Ectodermal cell (in vitro differentiated cells): ENCODE results near the gene MMP20.

Experiments used
- H3K27ac ChIP-seq: 2 replicates; pipeline ENCODE4 v1.7.0; 2013; ENCODE audit warnings: mild to moderate bottlenecking, low read depth, low read length; ENCODE audit not compliant: insufficient read depth, poor library complexity, severe bottlenecking
- H3K27me3 ChIP-seq: 2 replicates; pipeline ENCODE4 v1.7.0; 2013; ENCODE audit warnings: mild to moderate bottlenecking, low read length; ENCODE audit not compliant: insufficient read depth, control insufficient read depth, poor library complexity, severe bottlenecking
- H3K36me3 ChIP-seq: one replicate; pipeline ENCODE4 v1.7.0; 2013; ENCODE audit warnings: low read length; ENCODE audit not compliant: control insufficient read depth, insufficient read depth
- H3K4me1 ChIP-seq: one replicate; pipeline ENCODE4 v1.7.0; 2013; ENCODE audit warnings: low read length; ENCODE audit not compliant: control insufficient read depth, insufficient read depth
- H3K4me3 ChIP-seq: 2 replicates; pipeline ENCODE4 v1.7.0; 2013; ENCODE audit warnings: low read depth, low read length, control low read depth; ENCODE audit not compliant: insufficient read depth
- H3K9me3 ChIP-seq: 2 replicates; pipeline ENCODE4 v1.7.0; 2013; ENCODE audit warnings: mild to moderate bottlenecking, low read length, moderate library complexity; ENCODE audit not compliant: control insufficient read depth
- WGBS, 2 experiments: methylation state at CpG; one replicate each; pipeline ENCODE4 v1.1.7; 2013; ENCODE audit warnings: missing lambda C conversion rate in 2 of 2; 5-methylcytosine and 5-hydroxymethylcytosine counted together

The MMP20 gene

DNA sequence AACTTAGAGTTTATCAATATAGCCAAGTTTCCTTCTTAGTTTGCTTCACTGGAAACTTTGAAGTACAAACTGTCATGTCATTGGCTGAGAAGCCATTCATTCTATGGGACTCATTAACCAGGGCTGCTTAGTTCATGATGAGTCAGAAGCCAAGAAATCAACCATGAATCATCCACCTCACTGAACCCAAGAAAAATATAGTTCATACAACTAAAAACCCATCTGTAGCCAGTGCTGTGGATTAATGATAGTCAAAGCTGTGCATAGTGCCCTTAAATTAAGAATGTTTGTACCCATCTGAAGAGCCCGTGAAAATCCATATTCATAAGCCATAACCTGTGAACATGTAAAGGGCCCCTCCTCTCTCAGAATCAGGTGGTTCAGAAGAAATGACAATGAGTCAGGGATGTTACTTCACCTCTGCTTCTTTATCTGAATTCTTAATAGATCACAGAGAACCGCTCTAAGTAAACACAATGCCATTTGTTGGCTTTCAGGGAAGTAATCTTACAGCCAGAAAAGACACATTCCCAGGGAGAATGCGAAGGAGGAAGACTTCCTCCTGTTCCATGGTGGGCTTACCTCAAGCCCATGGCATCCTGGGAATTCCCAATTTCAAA, 25.4 kb downstream of the MMP20 start:
- 87 to 92% methylated on average over 3 of the region's 3 CpGs for WGBS, 2 experiments
- Histone ChIP-seq H3K9me3 (no peaks in the 10 kb centered on the region), H3K27ac (no peak overlapping the region)

DNA sequence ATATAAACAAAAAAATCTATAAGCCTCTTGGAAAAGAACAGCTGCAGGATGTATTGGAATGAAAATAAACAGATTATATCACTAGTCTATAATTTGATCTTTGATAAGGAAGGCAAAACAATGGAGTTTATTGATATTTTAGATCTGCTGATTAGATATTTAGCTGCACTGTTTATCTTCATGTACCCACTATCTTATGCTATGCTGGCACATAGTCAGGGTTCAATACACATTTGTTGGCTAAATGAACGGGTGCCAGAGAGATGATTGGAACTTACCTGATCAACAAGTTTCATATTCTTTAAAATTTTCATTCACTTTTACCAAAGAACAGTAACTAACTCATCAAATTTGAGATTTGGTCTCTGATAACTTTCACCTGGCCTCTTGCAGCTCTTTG, 26.9 kb downstream of the MMP20 start:
- WGBS, 2 experiments: 93 to 97% methylated on average over 1 of the region's 1 CpG
- Histone ChIP-seq H3K27me3 (no peaks in the 10 kb centered on the region), H3K27ac (no peak overlapping the region), H3K36me3 (no peaks in the 10 kb centered on the region), H3K4me3 (no peak overlapping the region), H3K9me3 (no peaks in the 10 kb centered on the region), H3K4me1 (no peaks in the 10 kb centered on the region)

More for the DNA sequence above, 25.4 kb downstream of the MMP20 start:
- no peaks in the 10 kb centered on the region for H3K36me3 ChIP-seq
- H3K4me1 ChIP-seq: peaks cover 4% of the 10 kb centered on the region
- no peaks in the 10 kb centered on the region for H3K27me3 ChIP-seq
- no peak overlapping the region for H3K4me3 ChIP-seq

DNA sequence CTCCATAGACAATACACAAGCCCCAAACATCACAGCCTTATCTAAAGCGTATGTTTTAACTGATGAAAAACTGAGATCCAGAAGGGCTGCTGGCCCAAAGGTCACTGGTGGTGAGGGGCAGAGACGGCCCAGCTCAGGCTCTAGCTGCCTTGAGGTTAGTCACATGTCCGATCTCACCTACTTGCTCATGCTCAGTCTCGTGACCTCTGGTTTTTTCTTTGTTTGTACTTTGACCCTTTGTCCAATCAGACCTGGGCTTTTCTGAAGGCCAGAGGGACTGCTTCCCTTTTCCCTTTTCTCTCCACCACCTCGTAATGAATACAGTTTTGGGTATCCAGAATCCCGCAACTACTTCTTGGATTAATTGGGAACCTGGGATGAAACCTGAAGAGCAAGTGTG, 28.6 kb downstream of the MMP20 start:
- Histone ChIP-seq H3K27me3 (no peaks in the 10 kb centered on the region), H3K36me3 (no peaks in the 10 kb centered on the region), H3K27ac (no peak overlapping the region), H3K4me1 (no peaks in the 10 kb centered on the region), H3K9me3 (no peaks in the 10 kb centered on the region), H3K4me3 (no peak overlapping the region)
- 94 to 98% methylated on average over 6 of the region's 6 CpGs for WGBS, 2 experiments

DNA sequence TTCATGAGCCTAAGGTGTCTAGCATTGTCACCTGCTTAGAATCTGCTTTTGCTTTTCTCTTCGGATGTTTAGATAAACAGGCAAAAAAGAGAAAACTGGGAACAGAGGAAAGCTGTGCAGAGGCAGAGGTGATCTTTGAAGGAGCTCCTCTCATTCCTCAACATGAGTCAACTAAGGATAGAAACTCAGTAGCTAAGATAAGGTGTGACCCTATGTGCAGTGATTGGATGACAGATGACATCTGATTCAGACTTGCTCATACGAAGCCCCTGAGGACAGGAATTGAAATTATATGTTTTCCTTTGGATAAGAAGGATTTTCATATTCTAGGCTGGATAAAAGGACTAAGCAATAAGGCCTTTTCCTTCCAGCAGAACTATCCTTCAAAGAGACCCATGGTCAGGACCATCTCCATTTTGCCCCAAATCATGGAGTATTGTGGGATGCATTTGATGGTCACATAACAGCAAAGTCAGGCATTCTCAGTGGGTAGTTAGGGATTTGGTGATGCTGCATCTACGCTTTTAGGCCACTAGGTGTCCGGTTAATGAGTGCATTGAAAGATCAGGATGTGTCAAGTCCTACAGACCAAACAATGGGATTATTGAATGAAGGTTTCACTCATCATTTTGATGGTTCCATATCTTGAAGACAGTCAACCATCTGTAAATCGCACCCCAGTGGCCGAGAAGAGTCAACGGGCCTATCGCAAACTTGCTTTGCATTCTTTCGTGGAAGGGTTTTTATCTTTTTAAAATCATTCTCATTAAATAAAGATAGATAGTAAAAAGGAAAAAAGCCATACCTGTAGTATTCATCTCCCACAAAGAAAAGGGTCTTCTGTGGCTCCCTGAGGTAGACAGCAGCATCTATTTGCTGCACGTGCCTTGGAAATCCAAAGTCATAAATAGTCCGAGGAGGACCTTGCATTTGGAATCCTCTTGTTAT, 32.2 kb downstream of the MMP20 start:
- WGBS, 2 experiments: 85 to 86% methylated on average over 9 to 10 of the region's 11 CpGs
- no peaks in the 10 kb centered on the region for H3K27me3 ChIP-seq
- H3K9me3 ChIP-seq: no peaks in the 10 kb centered on the region
- no peak overlapping the region for H3K27ac ChIP-seq
- H3K4me1 ChIP-seq: no peaks in the 10 kb centered on the region
- no peaks in the 10 kb centered on the region for H3K36me3 ChIP-seq
- no peak overlapping the region for H3K4me3 ChIP-seq

DNA sequence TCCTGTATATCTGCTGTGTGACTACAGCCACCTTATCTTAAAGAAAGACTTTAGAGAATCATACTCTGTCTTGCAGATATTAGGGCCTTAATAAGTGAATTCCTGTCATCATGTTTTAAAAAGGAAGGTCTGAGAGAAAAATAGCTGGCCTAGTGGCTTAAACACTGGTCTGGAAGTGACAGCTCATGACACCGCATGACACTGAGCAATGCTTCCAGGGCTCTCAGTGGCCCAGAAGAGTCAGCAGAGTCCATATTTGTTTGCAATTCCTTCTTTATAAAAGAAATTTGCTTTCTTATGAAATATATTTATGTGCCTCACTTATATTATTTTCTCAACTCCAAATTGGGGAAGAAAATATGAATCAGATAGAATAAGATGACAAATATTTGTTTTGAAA, 33.0 kb downstream of the MMP20 start:
- Histone ChIP-seq H3K4me3 (no peak overlapping the region), H3K4me1 (no peaks in the 10 kb centered on the region), H3K27me3 (no peaks in the 10 kb centered on the region), H3K27ac (no peak overlapping the region), H3K36me3 (no peaks in the 10 kb centered on the region), H3K9me3 (no peaks in the 10 kb centered on the region)
- WGBS, 2 experiments: 91 to 100% methylated on average over 1 of the region's 1 CpG

DNA sequence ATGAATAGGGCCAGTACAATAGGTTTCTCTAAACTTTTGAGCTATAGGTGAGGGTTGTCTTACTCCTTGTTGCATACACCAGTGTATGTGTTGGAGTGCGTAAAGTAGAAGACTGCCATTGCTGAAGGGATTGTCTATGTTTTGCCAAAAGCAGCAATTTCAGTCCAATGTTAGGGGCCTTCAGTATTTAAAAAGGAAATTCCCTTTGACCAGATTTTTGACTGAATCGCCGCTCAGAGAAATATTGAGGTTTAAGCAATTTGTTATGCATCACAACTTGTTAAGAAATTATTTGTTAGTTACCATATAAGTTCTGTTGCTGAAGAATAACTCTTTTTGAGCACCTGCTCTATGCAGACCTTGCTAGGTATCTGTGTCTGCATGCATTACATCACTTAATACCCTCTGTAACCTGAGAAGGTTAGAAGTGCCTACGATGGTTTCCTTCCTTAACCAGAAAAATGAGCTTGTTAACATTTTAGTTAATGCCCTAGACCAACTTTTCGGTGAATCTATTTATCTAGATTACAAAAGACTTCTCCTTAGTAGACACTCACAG, 33.9 kb downstream of the MMP20 start:
- Histone ChIP-seq H3K4me3 (no peak overlapping the region), H3K4me1 (no peaks in the 10 kb centered on the region), H3K27ac (no peak overlapping the region), H3K36me3 (no peaks in the 10 kb centered on the region), H3K27me3 (no peaks in the 10 kb centered on the region), H3K9me3 (no peaks in the 10 kb centered on the region)
- whole genome bisulfite sequencing, 2 experiments: 91 to 93% methylated on average over 5 of the region's 5 CpGs

DNA sequence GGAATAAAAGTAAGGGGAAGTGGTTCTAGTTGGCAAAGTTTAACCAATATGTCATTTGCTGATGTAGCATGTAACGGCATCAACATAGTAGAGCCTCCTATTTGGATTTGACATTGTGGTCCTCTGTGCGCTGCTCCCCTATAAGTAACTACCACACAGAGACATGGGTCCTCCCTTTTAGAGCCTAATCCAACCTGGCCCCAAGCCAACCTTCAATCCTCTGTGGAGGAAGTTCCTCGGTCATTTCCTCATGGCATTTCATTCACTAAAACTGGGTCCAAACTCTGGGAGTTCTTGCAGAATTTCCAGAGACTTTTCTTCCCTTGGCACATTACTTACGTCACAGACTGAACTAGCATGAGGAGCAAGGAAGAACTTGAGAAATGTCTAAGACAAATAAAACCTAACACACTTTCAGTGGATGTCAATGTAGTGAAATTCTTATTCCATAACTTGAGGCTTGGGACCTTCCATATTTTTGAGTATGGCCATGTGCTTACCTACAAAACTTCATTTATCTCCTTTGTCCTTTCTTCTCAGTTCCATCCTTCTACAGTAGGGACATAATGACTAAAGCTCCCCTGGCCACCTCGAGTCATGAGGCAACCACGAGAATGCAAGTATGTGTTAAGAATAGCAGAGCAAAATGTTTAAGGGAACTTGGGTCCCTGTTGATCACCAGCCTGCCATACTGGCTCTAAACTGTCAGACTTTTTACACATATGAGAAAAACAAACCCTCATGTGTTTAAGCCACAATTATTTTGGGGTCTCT, 34.7 kb downstream of the MMP20 start:
- H3K4me1 ChIP-seq: no peaks in the 10 kb centered on the region
- no peaks in the 10 kb centered on the region for H3K27me3 ChIP-seq
- no peak overlapping the region for H3K27ac ChIP-seq
- 78 to 98% methylated on average over 4 to 6 of the region's 6 CpGs for WGBS, 2 experiments
- no peak overlapping the region for H3K4me3 ChIP-seq
- no peaks in the 10 kb centered on the region for H3K36me3 ChIP-seq
- no peaks in the 10 kb centered on the region for H3K9me3 ChIP-seq

DNA sequence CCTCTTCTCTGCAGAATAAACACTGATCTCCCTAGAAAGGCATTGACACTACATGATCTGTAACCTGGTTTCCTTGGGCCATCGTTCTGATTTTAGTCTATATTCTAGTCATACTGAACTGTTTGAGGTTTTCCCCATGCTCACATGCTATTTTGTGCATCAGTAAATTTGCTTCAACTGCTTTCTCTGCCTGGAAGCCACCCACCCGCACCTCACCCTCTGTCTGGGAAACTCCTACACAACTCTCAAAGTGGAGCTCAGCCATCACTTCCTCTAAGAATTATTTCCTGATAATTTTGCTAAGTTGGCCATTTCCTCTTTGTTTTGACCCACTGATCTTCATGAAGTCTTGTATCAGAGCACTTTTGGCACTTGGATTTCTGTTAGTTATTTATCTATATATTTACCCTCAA, 36.1 kb downstream of the MMP20 start:
- no peaks in the 10 kb centered on the region for H3K9me3 ChIP-seq
- H3K36me3 ChIP-seq: no peaks in the 10 kb centered on the region
- H3K4me1 ChIP-seq: no peaks in the 10 kb centered on the region
- H3K27me3 ChIP-seq: no peaks in the 10 kb centered on the region
- WGBS, 2 experiments: 92 to 95% methylated on average over 2 of the region's 2 CpGs
- H3K27ac ChIP-seq: no peak overlapping the region
- H3K4me3 ChIP-seq: no peak overlapping the region

DNA sequence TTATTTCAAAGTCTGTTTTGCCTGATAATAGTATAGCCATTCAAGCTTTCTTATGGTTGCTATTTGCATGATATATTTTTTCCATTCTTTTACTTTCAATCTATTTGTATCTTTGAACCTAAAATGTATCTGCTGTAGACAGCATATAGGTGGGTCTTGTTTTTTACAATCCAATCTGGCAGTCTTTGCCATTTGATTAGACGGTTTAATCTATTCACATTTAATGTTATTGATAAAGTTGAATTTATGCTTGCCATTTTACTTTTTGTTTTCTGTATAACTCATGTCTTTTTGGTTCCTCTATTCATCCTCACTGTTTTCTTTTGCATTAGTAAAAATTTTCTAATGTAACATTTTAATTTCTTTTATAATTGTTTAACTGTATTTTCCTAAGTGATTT, 37.4 kb downstream of the MMP20 start:
- Histone ChIP-seq H3K9me3 (no peaks in the 10 kb centered on the region), H3K36me3 (no peaks in the 10 kb centered on the region), H3K4me3 (no peak overlapping the region), H3K27me3 (no peaks in the 10 kb centered on the region), H3K27ac (no peak overlapping the region), H3K4me1 (no peaks in the 10 kb centered on the region)
- no CpG with 5 or more reads among the region's 1 CpG for WGBS, 2 experiments
